Heart left ventricle (tissue), 16 donors: Measurements from ENCODE around the gene MAST1. TPM values are rescaled to one million over a fixed set of nuclear protein-coding genes. Genes with fewer than 3 reads are reported as not detected.

Experiments used
- ATAC-seq, 4 donors: fragments of 200-7000 bp; cut with Tn5 transposase; one replicate each; pipeline ENCODE4 v1.9.1; 2020 to 2022; ENCODE audit warnings: moderate library complexity in 4 of 4, mild to moderate bottlenecking in 3 of 4, moderate number of reproducible peaks in 1 of 4
- DNase-seq, 5 donors: peaks; one replicate each; pipeline ENCODE4 v3.0.0-alpha.2; 2020
- H3K27ac ChIP-seq, 12 donors: fragments of 200-600 bp; sonication (generic) in 4 of 12; one replicate each; pipeline versions ENCODE4 v1.5.0 to v1.8.0; 2016 to 2022; ENCODE audit warnings: mild to moderate bottlenecking in 2 of 12
- H3K27me3 ChIP-seq, 9 donors: fragments of 200-600 bp; sonication (generic) in 2 of 9; one replicate each; pipeline versions ENCODE4 v1.5.1 to v1.8.0; 2016 to 2022; ENCODE audit warnings: mild to moderate bottlenecking in 3 of 9
- H3K36me3 ChIP-seq, 9 donors: fragments of 200-600 bp; sonication (generic) in 2 of 9; one replicate each; pipeline versions ENCODE4 v1.5.0 to v1.8.0; 2018 to 2022; ENCODE audit warnings: mild to moderate bottlenecking in 2 of 9
- H3K4me1 ChIP-seq, 12 donors: fragments of 200-600 bp; sonication (generic) in 4 of 12; one replicate each; pipeline versions ENCODE4 v1.5.0 to v1.8.0; 2016 to 2022; ENCODE audit warnings: mild to moderate bottlenecking in 3 of 12
- H3K4me3 ChIP-seq, 12 donors: fragments of 200-600 bp; sonication (generic) in 4 of 12; one replicate each; pipeline versions ENCODE4 v1.5.0 to v1.8.0; 2017 to 2022; ENCODE audit warnings: mild to moderate bottlenecking in 9 of 12, moderate library complexity in 4 of 12
- H3K9me3 ChIP-seq, 12 donors: fragments of 200-600 bp; sonication (generic) in 4 of 12; one replicate each; pipeline versions ENCODE4 v1.5.0 to v1.8.0; 2016 to 2022; ENCODE audit warnings: mild to moderate bottlenecking in 1 of 12
- CTCF ChIP-seq, 12 donors: fragments of 200-600 bp; sonication (generic) in 4 of 12; IDR thresholded peaks; one replicate each; pipeline versions ENCODE4 v1.5.0 to v1.8.0; 2018 to 2022; ENCODE audit warnings: antibody characterized with exemption in 12 of 12, mild to moderate bottlenecking in 5 of 12
- POLR2A ChIP-seq, 2 donors: fragments of 450-650 bp; IDR thresholded peaks; one replicate each; pipeline ENCODE4 v1.6.1; 2017; ENCODE audit warnings: antibody characterized with exemption in 2 of 2, mild to moderate bottlenecking in 2 of 2, moderate library complexity in 2 of 2
- WGBS, 4 donors: extraction: QIAGEN DNeasy Blood & Tissue Kit in 2 of 4; methylation state at CpG; one replicate each; pipeline versions ENCODE4 v1.1.5 to v1.1.7; 2013 to 2018; 5-methylcytosine and 5-hydroxymethylcytosine counted together
- intact Hi-C, 10 donors: fragments of 100-400 bp; cut with DNase I; formaldehyde crosslinking; loops; one replicate each; pipeline versions ENCODE4 v1.11.1 to v1.14.2; 2022
- polyA plus RNA-seq, 2 donors: library from polyadenylated mRNA; stranded (reverse); fragments of 200-250 nt; gene quantifications; one replicate each; pipeline ENCODE4 v1.2.3, GENCODE V29; 2013
- total RNA-seq, 9 donors: library from RNA; depleted of rRNA in 2 of 9; stranded (reverse); fragments of >200 nt in 2 of 9; fragmentation: NEBNext Ultra II Directional in 3 of 9; extraction: Animal tissue kit (Norgen Biotek cat#: 25700) in 3 of 9; gene quantifications; one replicate each; pipeline versions ENCODE4 v1.1.0 to v1.2.4, GENCODE V29; 2016 to 2023
- donor health status: ischemic (EF 13 %, LVEDD 7.1; RV severe dilation, severe dysfunction).
- donor health status: healthy with polysubstance abuse.
- donor health status: DM: no; HTN: yes; CAD: no.
- donor health status: DM: no; HTN: no; CAD: no.
- donor health status: ischemic (EF 25% LVEDD 6.9; RV normal size, moderate dysfunction).
- donor health status: ischemic (EF 25% LVEDD 5.7; RV mildly dilated, moderate dysfunction).
- donor health status: healthy.
- donor health status: DM: yes; HTN: yes; CAD: no.
- donor health status: ischemic (EF 35%, LVEDD 5.7; RV mildly dilated, moderate dysfunction).
- donor health status: nonischemic (EF 11% LVEDD 7.7; RV severe dilation, severe dysfunction).
- donor health status: DM: yes; HTN: yes; CAD: no.
- donor health status: PGD.
- donor health status: ischemic (EF 29% LVEDD 5.4; RV normal size, mild dysfunction).
- donor health status: nonischemic (EF 23%, LVEDD 6.1; RV moderate dilation, normal function).

Gene MAST1
- total and polyA plus RNA-seq, 11 donors, result 0.15 to 1.7 (median 0.31) TPM; not detected in 3

GRCh38 chr19:12800923-12801465, 37.3 kb upstream of the MAST1 start:
- Histone ChIP-seq H3K27me3 (peaks cover 0 to 6% (median 0%) of the 10 kb centered on the region in 9 donors), H3K9me3 (no peaks in the 10 kb centered on the region), H3K4me1 (peaks cover 3 to 41% (median 19%) of the 10 kb centered on the region in 12 donors), H3K36me3 (peaks cover 0 to 40% (median 18%) of the 10 kb centered on the region in 9 donors), H3K27ac (peak overlapping the region; percentile 70 to 97 (median 89)), H3K4me3 (peak overlapping the region; percentile 69 to 98 (median 92))
- intact Hi-C loops, result loop anchor here in 3 of 10 donors (5.0 kb wide), 2 partner anchors 34 to 79 kb away; partner anchors contain the start of gene TNPO2 (in 2 of the 3)
- WGBS, 4 donors, result 10 to 15% (median 12%) methylated on average over 21 to 38 of the region's 38 CpGs
- peak in 3 of 5 donors; percentile 30 to 72 (median 46) for DNase-seq
- peak in 3 of 4 donors; percentile 43 to 52 (median 44) for ATAC-seq
- no peak for TF ChIP-seq POLR2A (IDR thresholded peaks at IDR 0.05)
- TF ChIP-seq CTCF (IDR thresholded peaks at IDR 0.05), result no peak

- no peaks in the 10 kb centered on the region for H3K9me3 ChIP-seq
- H3K4me3 ChIP-seq, result peak within 1 kb of the TSS; percentile 69 to 98 (median 92)
- TF ChIP-seq CTCF (IDR thresholded peaks at IDR 0.05), result no peak
- TF ChIP-seq POLR2A (IDR thresholded peaks at IDR 0.05), result peak; percentile 35 to 87
- H3K27me3 ChIP-seq, result peaks cover 0 to 6% (median 0%) of the 10 kb centered on the region in 9 donors
- peak; percentile 82 to 90 (median 85) for DNase-seq
- intact Hi-C loops, result loop anchor here in 3 of 10 donors (5.0 kb wide), 2 partner anchors 34 to 79 kb away; partner anchors contain the start of gene TNPO2 (in 2 of the 3)
- H3K36me3 ChIP-seq, result peaks cover 0 to 39% (median 18%) of the 10 kb centered on the region in 9 donors
- H3K4me1 ChIP-seq, result peaks cover under 1 to 39% (median 19%) of the 10 kb centered on the region in 12 donors
- WGBS, 4 donors, result 0 to 1% (median 0%) methylated on average over 22 to 78 of the region's 78 CpGs
- peak within 1 kb of the TSS; percentile 70 to 97 (median 89) for H3K27ac ChIP-seq
- ATAC-seq, result peak; percentile 61 to 87 (median 86)
Measured at GRCh38 chr19:12801466-12802266, 36.6 kb upstream of the MAST1 start, which contains the start of the genes PRDX2 and THSD8. PRDX2 (minus strand) TSS chr19:12801800; CDS start chr19:12801261, 539 bp downstream. THSD8 (plus strand) TSS chr19:12802069; CDS start chr19:12802072, 3 bp downstream.

GRCh38 chr19:12802267-12803106, 35.8 kb upstream of the MAST1 start:
- Histone ChIP-seq H3K4me1 (peaks cover 6 to 43% (median 26%) of the 10 kb centered on the region in 12 donors), H3K4me3 (peak overlapping the region; percentile 69 to 98 (median 92)), H3K27me3 (peaks cover 0 to 6% (median 0%) of the 10 kb centered on the region in 9 donors), H3K36me3 (peaks cover 0 to 31% (median 18%) of the 10 kb centered on the region in 9 donors), H3K9me3 (no peaks in the 10 kb centered on the region), H3K27ac (peak overlapping the region in 10 of 12 donors; percentile 74 to 97 (median 90))
- 41 to 45% (median 41%) methylated on average over 22 of the region's 22 CpGs for WGBS, 4 donors
- DNase-seq (peak in 1 of 5 donors; percentile 32), ATAC-seq (peak in 2 of 4 donors; percentile 1 to 9)
- intact Hi-C loops, result loop anchor here in 3 of 10 donors (5.0 kb wide), 2 partner anchors 35 to 80 kb away; partner anchors contain the start of gene TNPO2 (in 2 of the 3)
- TF ChIP-seq POLR2A (IDR thresholded peaks at IDR 0.05), result no peak
- TF ChIP-seq CTCF (IDR thresholded peaks at IDR 0.05), result no peak
